Retinal pigment epithelial cell (primary cell): ENCODE results near the gene IFT80.
"Not testable (repeated sequence)": the region's sequence is repeated elsewhere in the genome, so short reads cannot be mapped to it uniquely, and the experiment has no call there.

ENCODE experiments used
- DNase-seq: peaks from one replicate; pipeline ENCODE4 v3.0.0-alpha.2; 2010; ENCODE audit warnings: low read depth
- H3K4me3 ChIP-seq: 2 replicates; pipeline ENCODE4 v1.5.1; 2011; ENCODE audit warnings: mild to moderate bottlenecking, low read length, control low read depth, moderate library complexity
- CTCF ChIP-seq: conservative IDR thresholded peaks from 2 replicates; pipeline ENCODE4 v1.5.1; 2011; ENCODE audit warnings: low read depth, low read length, control low read depth, inconsistent platforms

IFT80 gene

GRCh38 chr3:160365869-160366522, 33.0 kb downstream of the IFT80 start:
- DNase-seq = no peak
- no peak for TF ChIP-seq CTCF
- no peak overlapping the region for H3K4me3 ChIP-seq

- DNase-seq, H3K4me3 ChIP-seq: not testable (repeated sequence)
Measured at GRCh38 chr3:160362896-160363295, 36.1 kb downstream of the IFT80 start.

GRCh38 chr3:160355826-160356225, 43.2 kb downstream of the IFT80 start:
- no peak for DNase-seq
- no peak for TF ChIP-seq CTCF
- no peak overlapping the region for H3K4me3 ChIP-seq

- no peak overlapping the region for H3K4me3 ChIP-seq
- no peak for TF ChIP-seq CTCF
- DNase-seq = no peak
Measured at GRCh38 chr3:160346511-160346910, 52.5 kb downstream of the IFT80 start.

- DNase-seq = no peak
- no peak overlapping the region for H3K4me3 ChIP-seq
- TF ChIP-seq CTCF = peak; percentile 35
Measured at GRCh38 chr3:160343132-160343531, 55.9 kb downstream of the IFT80 start.

GRCh38 chr3:160340351-160340750, 58.7 kb downstream of the IFT80 start:
- no peak overlapping the region for H3K4me3 ChIP-seq
- no peak for DNase-seq
- TF ChIP-seq CTCF = no peak

GRCh38 chr3:160331127-160331937, 67.7 kb downstream of the IFT80 start:
- no peak for TF ChIP-seq CTCF
- DNase-seq = peak; percentile 51
- H3K4me3 ChIP-seq = no peak overlapping the region
